DMS79 treated with DMSO at 0.1 percent for 48 hours (cell line): ENCODE results near the gene CEP128.

Experiments
- DNase-seq: peaks from one replicate; lab custom pipeline; 2025; lab: John Stamatoyannopoulos, UW

Gene CEP128

GRCh38 chr14:80941241-80942185 lies at the start of gene CEP128:
CEP128 (minus strand) TSS chr14:80941738.
- peak; percentile 99 for DNase-seq

- no peak for DNase-seq
These were observed 47.3 kb upstream of the CEP128 start for GRCh38 chr14:80988735-80989429.

- no peak for DNase-seq
These were observed 46.7 kb upstream of the CEP128 start for GRCh38 chr14:80988192-80988591.

GRCh38 chr14:80987235-80988032 lies 45.9 kb upstream of the CEP128 start:
- peak; percentile 62 for DNase-seq

GRCh38 chr14:80982711-80983110 lies 41.2 kb upstream of the CEP128 start:
- no peak for DNase-seq

GRCh38 chr14:80981673-80982072 lies 40.1 kb upstream of the CEP128 start:
- DNase-seq: no peak

- DNase-seq: no peak
These were observed 39.6 kb upstream of the CEP128 start for GRCh38 chr14:80981156-80981555.

GRCh38 chr14:80979951-80980350 lies 38.4 kb upstream of the CEP128 start:
- DNase-seq: no peak

GRCh38 chr14:80978403-80978802 lies 36.9 kb upstream of the CEP128 start:
- DNase-seq: no peak

GRCh38 chr14:80977221-80977620 lies 35.7 kb upstream of the CEP128 start:
- DNase-seq: no peak

GRCh38 chr14:80974679-80975078 lies 33.1 kb upstream of the CEP128 start:
- DNase-seq: no peak

GRCh38 chr14:80973931-80974641 lies 32.5 kb upstream of the CEP128 start:
- peak; percentile 99 for DNase-seq

GRCh38 chr14:80965037-80965436 lies 23.5 kb upstream of the CEP128 start:
- no peak for DNase-seq

GRCh38 chr14:80959496-80959895 lies 18.0 kb upstream of the CEP128 start:
- DNase-seq: peak; percentile 81

- no peak for DNase-seq
These were observed 17.4 kb upstream of the CEP128 start for GRCh38 chr14:80958939-80959338.

GRCh38 chr14:80958226-80958625 lies 16.7 kb upstream of the CEP128 start:
- no peak for DNase-seq

- no peak for DNase-seq
These were observed 16.1 kb upstream of the CEP128 start for GRCh38 chr14:80957613-80958012.

- DNase-seq: peak; percentile 28
These were observed 15.4 kb upstream of the CEP128 start for GRCh38 chr14:80956922-80957321.

GRCh38 chr14:80956102-80956501 lies 14.6 kb upstream of the CEP128 start:
- no peak for DNase-seq

- DNase-seq: no peak
These were observed 13.9 kb upstream of the CEP128 start, which contains the start of gene TSHR for GRCh38 chr14:80955416-80955941. TSHR (plus strand) TSS chr14:80955621; CDS start chr14:80955681, 60 bp downstream.

GRCh38 chr14:80954687-80955299 lies 13.3 kb upstream of the CEP128 start:
- peak; percentile 88 for DNase-seq
